Activated CD4-positive, alpha-beta T cell treated with anti-CD3 and anti-CD28 coated beads, Interleukin-2, amount 50 U/mL, for 48 hours (primary cell): Measurements from ENCODE around the gene COG7.

Experiments
- DNase-seq, 2 experiments: peaks; one replicate each; pipeline ENCODE4 v3.0.0-alpha.2; 2020

Gene COG7

GRCh38 chr16:23355106-23355670 lies 97.8 kb downstream of the COG7 start:
- no peak for DNase-seq

- no peak for DNase-seq
Observed at GRCh38 chr16:23354246-23354645, 98.7 kb downstream of the COG7 start.

- DNase-seq: no peak
Observed at GRCh38 chr16:23353440-23353839, 99.5 kb downstream of the COG7 start.

GRCh38 chr16:23351360-23351759 lies 101.6 kb downstream of the COG7 start:
- DNase-seq: no peak

GRCh38 chr16:23348579-23349469 lies 104.2 kb downstream of the COG7 start:
- DNase-seq: no peak

GRCh38 chr16:23345237-23345636 lies 107.8 kb downstream of the COG7 start:
- no peak for DNase-seq

GRCh38 chr16:23343643-23344612 lies 109.1 kb downstream of the COG7 start:
- no peak for DNase-seq

- no peak for DNase-seq
Observed at GRCh38 chr16:23342083-23342640, 110.8 kb downstream of the COG7 start.

GRCh38 chr16:23339787-23340186 lies 113.2 kb downstream of the COG7 start:
- no peak for DNase-seq
